Measurements from ENCODE around the gene DLG2.
"Not testable (repeated sequence)": the region's sequence is repeated elsewhere in the genome, so short reads cannot be mapped to it uniquely, and the experiment has no call there.

DLG2 gene

GRCh38 chr11:84857746-84858145 lies 769.4 kb downstream of the DLG2 start:
- H3K4me3 ChIP-seq (ENCODE audit: low read depth, low read length) = no peak overlapping the region
- no peak for DNase-seq (ENCODE audit: low read depth)
- TF ChIP-seq, protein P1, sequence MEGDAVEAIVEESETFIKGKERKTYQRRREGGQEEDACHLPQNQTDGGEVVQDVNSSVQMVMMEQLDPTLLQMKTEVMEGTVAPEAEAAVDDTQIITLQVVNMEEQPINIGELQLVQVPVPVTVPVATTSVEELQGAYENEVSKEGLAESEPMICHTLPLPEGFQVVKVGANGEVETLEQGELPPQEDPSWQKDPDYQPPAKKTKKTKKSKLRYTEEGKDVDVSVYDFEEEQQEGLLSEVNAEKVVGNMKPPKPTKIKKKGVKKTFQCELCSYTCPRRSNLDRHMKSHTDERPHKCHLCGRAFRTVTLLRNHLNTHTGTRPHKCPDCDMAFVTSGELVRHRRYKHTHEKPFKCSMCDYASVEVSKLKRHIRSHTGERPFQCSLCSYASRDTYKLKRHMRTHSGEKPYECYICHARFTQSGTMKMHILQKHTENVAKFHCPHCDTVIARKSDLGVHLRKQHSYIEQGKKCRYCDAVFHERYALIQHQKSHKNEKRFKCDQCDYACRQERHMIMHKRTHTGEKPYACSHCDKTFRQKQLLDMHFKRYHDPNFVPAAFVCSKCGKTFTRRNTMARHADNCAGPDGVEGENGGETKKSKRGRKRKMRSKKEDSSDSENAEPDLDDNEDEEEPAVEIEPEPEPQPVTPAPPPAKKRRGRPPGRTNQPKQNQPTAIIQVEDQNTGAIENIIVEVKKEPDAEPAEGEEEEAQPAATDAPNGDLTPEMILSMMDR (IDR thresholded peaks at IDR 0.05; ENCODE audit: control insufficient read depth, extremely low read depth, insufficient read depth) = no peak

DNA sequence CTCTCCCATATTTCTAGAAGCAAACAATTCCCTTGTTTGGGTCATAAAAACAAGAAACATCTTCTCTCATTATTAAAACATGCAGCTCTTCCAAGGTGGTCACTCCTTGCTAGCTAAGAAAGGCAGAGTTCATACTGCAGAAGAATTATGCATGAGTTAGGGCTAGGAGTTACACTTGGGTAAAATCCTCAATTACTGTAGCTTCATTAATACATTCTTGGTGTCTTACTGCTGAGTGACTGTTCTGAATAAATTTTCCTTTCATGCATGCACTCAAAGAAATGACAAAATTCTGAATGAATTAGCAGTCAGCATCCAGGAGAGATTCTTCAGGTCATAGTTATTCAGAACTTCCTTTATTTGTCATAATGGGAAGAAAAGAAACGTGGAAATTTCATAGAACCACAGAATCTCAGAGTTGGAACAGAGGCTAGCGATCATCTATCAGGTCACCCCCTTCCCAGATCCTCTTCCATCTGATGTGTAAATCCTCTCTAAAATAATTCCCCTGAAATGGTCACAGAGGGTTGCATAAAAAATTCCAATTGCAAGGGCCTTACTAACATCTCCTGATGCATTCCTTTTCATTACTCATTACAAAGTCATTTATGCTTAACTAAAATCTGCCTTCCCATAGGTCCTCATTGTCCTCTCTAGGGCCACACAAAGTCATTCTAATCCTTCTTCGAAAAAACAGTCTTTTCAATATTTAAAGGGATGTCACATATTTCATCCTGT lies 771.5 kb downstream of the DLG2 start:
- TF ChIP-seq, protein P1 (IDR thresholded peaks at IDR 0.05; ENCODE audit: control insufficient read depth, extremely low read depth, insufficient read depth) = no peak
- H3K4me3 ChIP-seq (ENCODE audit: low read depth, low read length) = no peak overlapping the region
- DNase-seq (ENCODE audit: low read depth) = no peak

DNA sequence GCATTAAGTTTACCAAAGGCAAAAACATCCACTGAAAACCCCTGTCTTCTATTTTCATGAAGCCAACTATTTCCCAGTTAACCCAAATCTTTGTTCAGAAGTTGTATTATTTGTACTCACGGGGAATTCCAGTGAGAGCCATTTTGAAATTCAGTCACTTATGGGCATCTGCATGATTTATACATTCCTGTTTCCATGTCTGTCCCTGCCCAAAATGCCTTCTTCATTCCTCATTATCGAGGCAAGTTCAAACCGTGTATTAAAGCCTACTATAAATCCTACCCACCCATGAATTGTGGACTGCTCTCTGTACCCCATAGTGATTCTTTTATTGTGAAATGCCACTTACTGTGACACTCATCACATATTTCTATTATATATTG lies 772.7 kb downstream of the DLG2 start:
- no peak for DNase-seq (ENCODE audit: low read depth)
- TF ChIP-seq, protein P1 (IDR thresholded peaks at IDR 0.05; ENCODE audit: control insufficient read depth, extremely low read depth, insufficient read depth) = no peak
- no peak overlapping the region for H3K4me3 ChIP-seq (ENCODE audit: low read depth, low read length)

DNA sequence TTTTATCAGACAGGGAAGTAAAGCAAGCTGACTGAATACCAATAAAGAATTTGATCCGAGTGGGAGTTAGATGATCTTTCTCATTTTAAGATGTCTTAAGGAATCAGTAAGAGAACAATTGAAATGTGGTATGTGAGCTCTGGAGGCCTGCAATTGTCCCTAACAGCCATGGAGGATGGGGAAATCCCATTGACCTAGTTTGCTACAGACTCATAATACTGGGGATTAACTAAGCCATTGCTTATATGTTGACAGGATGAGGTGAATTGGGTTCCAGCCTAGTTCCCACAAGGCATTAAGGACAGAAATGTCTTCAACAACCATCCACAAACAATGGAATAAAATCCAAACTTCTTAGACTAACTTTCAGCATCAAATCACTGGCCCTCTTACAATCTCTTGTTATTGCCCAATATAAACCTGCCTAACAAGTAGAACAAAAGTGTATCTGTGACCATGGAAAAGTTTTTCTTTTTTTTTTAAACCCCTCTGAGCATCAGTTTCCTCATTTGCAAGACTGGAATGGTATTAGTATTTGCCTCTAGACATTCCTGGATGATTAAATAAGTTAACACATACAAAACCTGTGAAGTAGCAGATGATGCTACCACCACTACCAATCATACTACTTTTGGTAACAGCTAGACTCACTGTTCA lies 773.2 kb downstream of the DLG2 start:
- TF ChIP-seq, protein P1 (IDR thresholded peaks at IDR 0.05; ENCODE audit: control insufficient read depth, extremely low read depth, insufficient read depth) = no peak
- no peak for DNase-seq (ENCODE audit: low read depth)
- no peak overlapping the region for H3K4me3 ChIP-seq (ENCODE audit: low read depth, low read length)

GRCh38 chr11:84847842-84848241 lies 779.3 kb downstream of the DLG2 start:
- no peak overlapping the region for H3K4me3 ChIP-seq (ENCODE audit: low read depth, low read length)
- TF ChIP-seq, protein P1 (IDR thresholded peaks at IDR 0.05; ENCODE audit: control insufficient read depth, extremely low read depth, insufficient read depth) = no peak
- no peak for DNase-seq (ENCODE audit: low read depth)

DNA sequence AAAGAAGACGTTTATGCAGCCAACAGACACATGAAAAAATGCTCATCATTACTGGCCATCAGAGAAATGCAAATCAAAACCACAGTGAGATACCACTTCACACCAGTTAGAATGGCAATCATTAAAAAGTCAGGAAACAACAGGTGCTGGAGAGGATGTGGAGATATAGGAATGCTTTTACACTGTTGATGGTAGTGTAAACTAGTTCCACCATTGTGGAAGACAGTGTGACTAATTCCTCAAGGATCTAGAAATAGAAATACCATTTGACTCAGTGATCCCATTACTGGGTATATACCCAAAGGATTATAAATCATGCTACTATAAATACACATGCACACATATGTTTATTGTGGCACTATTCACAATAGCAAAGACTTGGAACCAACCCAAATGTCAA lies 786.9 kb downstream of the DLG2 start:
- DNase-seq (ENCODE audit: low read depth); H3K4me3 ChIP-seq (ENCODE audit: low read depth, low read length): not testable (repeated sequence)

DNA sequence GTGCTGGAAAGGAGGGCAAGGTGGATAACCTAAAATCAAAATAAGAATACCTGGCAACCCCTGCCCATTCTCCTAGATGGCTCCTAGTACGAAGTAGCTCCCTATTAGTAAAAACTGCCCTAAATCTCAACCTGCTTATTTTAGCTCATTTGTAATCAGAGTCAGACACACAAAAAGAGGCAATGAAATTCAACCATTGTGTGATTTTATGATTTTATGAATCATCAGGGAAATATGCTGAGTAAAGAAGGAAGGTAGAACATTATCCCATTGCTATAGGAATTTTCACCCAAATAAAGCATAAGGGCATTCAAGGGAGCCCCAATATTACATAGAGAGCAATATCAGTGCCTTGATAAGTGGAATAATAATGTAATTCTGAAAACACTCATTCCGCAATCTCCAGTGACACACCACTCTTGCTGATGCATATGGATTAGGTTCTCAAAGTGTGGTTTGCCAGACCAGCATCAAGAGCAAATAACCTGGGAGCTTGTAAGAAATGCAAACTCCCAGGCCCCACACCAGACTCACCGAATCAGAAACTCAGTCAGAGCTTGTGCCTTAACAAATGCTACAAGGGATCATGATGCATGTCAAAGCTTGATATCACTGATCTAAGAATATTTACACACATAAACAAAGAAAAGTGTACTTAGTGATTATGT lies 789.6 kb downstream of the DLG2 start:
- H3K4me3 ChIP-seq (ENCODE audit: low read depth, low read length) = no peak overlapping the region
- no peak for DNase-seq (ENCODE audit: low read depth)
- TF ChIP-seq, protein P1 (IDR thresholded peaks at IDR 0.05; ENCODE audit: control insufficient read depth, extremely low read depth, insufficient read depth) = no peak
